Fibroblast of villous mesenchyme (primary cell): ENCODE data around the gene ZNF492. TPM values are rescaled to one million over a fixed set of nuclear protein-coding genes. Genes with fewer than 3 reads are reported as not detected.
"Not testable (repeated sequence)": the region's sequence is repeated elsewhere in the genome, so short reads cannot be mapped to it uniquely, and the experiment has no call there.

Experiments used
- DNase-seq: peaks from one replicate; pipeline ENCODE4 v3.0.0-alpha.2; 2010; ENCODE audit warnings: low read depth
- H3K4me3 ChIP-seq: 2 replicates; pipeline ENCODE4 v1.5.1; 2011; ENCODE audit warnings: low read depth, mild to moderate bottlenecking, low read length
- total RNA-seq: library from RNA; depleted of rRNA; stranded (reverse); fragments of >200 nt; gene quantifications from 2 replicates; pipeline ENCODE4 v1.2.3, GENCODE V29; 2012
- TF ChIP-seq, protein P1 (sequence below): IDR thresholded peaks from 2 replicates; pipeline ENCODE4 v1.5.1; 2012; ENCODE audit warnings: low read depth, mild to moderate bottlenecking, low read length; ENCODE audit not compliant: insufficient read depth

The ZNF492 gene
- total RNA-seq, 1 donor: 0.43 TPM

DNA sequence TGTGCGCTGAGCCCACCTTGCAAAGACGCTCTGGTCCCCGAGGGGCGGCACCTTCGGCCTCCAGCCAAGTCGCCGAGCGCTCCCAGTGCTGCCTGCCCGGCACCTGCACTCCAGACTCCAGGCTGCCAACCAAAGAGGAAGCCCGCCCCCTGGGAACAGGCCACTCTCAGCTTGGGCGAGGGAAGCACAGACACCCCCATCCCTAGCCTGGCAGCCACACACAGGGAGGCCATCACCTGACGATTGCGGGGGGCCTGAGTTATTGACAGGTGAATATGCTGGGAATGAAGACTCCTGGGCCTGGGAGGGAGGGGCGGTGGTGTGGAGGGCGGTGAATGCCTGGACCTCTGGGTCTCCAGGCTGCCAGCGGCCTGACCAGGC is 10.3 kb upstream of the ZNF492 start:
- DNase-seq: no peak

DNA sequence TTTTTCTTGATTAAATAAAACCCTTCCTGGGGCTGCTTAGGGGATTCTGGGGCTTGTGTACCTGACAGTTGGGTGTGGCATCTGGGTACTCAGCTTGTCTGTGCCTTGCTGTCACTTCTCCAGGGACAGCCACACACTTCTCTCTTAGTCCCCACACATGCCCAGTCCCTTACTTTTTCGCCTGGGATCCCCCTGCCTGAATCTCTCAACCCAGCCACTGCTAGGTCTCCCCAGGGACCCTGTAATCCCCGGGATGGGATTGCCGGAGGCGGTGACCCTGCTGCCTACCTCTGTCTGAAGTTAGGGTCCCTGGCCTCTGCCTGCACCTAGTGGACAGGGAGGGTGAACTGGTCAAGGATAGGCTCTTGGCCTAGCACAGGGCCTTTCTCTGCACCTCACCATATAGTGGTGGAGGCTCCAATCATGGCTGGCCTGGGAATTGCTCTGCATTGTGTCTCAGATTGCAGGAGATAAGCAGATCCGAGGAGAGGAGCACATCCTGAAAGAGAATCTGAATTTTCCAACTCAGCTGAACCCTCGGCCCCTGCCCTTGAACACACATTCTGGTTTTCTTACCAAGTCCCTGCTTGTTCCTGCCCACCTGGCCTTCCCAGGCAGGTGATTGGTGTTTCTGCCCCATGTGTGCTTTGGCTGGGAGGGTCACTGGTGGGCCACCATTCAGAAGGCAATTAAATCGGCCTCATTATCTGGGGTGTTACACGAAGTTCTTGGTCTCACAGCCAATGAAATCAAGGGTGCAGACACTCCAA is 8.7 kb upstream of the ZNF492 start:
- no peak for DNase-seq
- TF ChIP-seq, protein P1, sequence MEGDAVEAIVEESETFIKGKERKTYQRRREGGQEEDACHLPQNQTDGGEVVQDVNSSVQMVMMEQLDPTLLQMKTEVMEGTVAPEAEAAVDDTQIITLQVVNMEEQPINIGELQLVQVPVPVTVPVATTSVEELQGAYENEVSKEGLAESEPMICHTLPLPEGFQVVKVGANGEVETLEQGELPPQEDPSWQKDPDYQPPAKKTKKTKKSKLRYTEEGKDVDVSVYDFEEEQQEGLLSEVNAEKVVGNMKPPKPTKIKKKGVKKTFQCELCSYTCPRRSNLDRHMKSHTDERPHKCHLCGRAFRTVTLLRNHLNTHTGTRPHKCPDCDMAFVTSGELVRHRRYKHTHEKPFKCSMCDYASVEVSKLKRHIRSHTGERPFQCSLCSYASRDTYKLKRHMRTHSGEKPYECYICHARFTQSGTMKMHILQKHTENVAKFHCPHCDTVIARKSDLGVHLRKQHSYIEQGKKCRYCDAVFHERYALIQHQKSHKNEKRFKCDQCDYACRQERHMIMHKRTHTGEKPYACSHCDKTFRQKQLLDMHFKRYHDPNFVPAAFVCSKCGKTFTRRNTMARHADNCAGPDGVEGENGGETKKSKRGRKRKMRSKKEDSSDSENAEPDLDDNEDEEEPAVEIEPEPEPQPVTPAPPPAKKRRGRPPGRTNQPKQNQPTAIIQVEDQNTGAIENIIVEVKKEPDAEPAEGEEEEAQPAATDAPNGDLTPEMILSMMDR: no peak
- no peak overlapping the region for H3K4me3 ChIP-seq

More for the DNA sequence above, 10.3 kb upstream of the ZNF492 start:
- TF ChIP-seq, protein P1: no peak
- no peak overlapping the region for H3K4me3 ChIP-seq

DNA sequence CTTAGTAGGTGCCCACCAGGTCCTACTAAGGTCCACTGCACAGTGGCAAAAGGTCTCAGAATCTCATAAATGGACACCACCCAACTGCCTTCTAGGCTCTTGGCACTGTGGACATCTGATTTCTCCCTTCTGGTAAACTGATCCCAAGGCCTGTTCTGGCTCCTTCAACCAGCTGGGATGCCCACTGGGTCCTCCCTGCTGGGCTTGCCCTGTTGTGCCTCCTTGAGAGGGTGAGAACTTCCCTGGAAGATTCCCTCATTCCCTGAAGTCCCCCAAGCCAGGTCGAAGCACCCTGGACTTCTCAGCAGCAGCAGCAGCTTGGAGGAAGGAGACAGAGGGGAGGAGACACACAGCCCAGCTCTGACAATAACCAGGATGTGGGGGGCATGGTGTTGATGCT is 6.6 kb upstream of the ZNF492 start:
- H3K4me3 ChIP-seq: no peak overlapping the region
- TF ChIP-seq, protein P1: no peak
- no peak for DNase-seq

DNA sequence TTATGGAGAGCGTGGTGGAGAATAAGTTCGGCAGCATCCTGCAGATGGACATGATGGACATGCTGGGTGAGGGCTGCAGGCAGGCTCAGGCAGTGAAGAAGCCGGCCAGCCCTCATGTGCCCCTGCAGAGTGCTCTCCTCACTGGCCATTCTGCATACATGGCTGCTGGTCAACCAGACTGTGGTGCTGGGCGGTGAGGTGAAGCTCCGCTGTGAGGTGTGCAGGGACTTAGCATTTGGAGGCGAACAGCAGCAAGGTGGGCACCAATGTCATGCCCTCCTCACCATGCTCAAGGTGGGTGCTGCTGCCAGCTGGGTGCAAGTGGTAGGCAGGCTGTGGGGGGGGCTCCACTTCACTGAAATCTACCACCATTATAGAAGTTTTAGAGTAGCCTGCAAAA is 5.7 kb upstream of the ZNF492 start:
- TF ChIP-seq, protein P1: no peak
- H3K4me3 ChIP-seq: no peak overlapping the region
- no peak for DNase-seq

DNA sequence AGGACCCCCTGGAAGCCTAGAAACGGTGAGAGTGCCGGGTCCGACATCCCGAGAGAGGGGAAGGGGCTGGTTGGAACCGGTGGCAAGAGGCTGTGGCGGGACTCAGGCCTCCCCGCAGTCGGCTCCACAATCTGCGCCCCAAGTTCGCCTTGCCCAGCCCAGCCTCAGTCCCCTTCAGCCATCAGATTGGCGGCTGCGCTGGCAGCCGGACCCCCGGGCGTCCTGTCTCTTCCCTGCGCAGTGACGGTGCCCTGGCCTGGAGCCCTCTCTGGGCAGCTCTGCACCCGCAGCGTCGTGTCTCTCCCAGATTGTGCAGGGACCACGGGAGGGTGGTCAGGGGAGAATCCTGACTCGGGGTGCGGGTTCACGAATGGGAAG is 315 bp downstream of the ZNF492 start:
- no peak for DNase-seq
- H3K4me3 ChIP-seq: peak overlapping the region; percentile 63
- TF ChIP-seq, protein P1: no peak

DNA sequence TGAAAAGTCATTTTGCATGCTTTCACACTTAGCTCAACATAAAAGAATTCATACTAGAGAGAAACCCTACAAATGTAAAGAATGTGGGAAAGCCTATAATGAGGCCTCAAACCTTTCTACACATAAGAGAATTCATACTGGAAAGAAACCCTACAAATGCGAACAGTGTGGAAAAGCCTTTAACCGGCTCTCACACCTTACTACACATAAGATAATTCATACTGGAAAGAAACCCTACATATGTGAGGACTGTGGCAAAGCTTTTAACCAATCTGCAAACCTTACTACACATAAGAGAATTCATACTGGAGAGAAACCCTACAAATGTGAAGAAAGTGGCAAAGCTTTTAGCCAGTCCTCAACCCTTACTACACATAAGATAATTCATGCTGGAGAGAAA is 51.4 kb downstream of the ZNF492 start:
- DNase-seq, H3K4me3 ChIP-seq: not testable (repeated sequence)

DNA sequence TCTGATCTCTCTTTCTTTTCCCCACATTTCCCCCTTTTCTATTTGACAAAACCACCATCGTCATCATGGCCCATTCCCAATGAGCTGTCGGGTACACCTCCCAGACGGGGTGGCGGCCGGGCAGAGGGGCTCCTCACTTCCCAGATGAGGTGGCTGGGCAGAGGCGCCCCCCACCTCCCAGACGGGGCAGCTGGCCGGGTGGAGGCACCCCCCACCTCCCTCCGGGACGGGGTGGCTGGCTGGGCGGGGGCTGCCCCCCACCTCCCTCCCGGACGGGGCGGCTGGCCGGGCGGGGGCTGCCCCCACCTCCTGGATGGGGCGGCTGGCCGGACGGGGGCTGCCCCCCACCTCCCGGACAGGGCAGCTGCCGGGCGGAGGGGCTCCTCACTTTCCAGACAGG is 68.5 kb downstream of the ZNF492 start:
- DNase-seq: not testable (repeated sequence)

DNA sequence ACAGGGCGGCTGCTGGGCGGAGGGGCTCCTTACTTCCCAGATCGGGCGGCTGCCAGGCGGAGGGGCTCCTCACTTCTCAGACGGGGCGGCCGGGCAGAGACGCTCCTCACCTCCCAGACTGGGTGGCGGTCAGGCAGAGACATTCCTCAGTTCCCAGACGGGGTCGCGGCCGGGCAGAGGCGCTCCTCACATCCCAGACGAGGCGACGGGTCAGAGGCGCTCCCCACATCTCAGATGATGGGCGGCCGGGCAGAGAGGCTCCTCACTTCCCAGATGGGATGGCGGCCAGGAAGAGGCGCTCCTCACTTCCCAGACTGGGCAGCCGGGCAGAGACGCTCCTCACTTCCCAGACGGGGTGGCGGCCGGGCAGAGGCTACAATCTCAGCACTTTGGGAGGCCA is 69.0 kb downstream of the ZNF492 start:
- DNase-seq, H3K4me3 ChIP-seq: not testable (repeated sequence)

More for the DNA sequence above, 68.5 kb downstream of the ZNF492 start:
- H3K4me3 ChIP-seq: not testable (repeated sequence)

DNA sequence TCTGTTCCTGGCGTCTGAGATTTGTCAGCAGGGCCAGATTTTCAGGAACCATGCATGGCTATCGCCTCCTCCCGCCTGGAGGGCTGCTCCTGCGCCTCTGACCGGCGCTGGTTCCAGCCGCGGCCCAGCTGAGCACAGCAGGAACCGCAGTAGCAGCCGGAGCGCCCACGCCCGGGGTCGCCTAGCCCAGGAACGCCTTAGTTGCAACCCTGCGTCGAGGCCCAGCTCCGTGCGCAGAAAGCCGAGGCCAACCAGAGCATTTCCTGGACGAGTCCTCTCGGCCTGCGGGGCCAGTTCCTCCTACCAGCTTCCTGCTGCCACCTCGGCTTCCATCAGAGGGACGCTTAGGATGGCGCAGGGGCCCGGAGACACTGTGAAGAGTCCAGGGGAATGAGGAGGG is 74.9 kb downstream of the ZNF492 start:
- no peak overlapping the region for H3K4me3 ChIP-seq
- no peak for DNase-seq
- TF ChIP-seq, protein P1: no peak
